Fibroblast of upper back skin (primary cell): ENCODE data around the gene KMT5B.
A peak's percentile ranks its signal among the peaks of the same experiment; 100 is the strongest.

Experiments
- DNase-seq: peaks from one replicate; pipeline ENCODE4 v3.0.0-alpha.2; 2013

The KMT5B gene

DNA sequence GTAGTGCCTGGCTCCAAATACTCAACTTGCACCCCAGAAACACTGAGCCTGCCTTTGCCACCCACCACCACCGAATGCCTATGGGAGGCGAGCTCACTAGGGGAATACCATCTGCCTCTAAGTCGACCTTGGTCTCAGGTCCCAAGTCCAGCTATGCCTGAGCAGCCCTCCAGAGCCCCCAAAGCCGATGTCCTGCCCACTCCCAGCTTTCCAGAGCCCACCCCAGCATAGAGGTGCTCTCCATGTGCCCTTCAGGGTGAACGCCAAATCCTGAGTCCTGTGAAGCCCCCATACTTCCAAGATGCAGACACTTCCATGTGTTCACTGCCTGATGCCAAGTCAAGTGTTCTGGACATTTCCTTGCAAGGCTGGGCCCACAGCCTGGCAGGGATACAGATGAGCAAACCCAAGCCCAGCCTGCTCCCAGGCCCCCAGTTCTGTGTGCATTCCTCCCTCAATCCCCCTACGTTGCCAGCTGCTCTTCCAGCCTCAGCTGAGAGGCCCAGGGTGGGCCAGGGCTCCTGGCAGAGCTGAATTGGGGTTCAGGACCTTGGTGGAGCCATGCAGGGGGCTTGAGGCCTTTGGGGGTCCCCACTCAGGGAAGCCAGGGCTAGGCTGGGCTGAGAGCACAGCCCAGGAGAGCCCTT, 2.6 kb upstream of the KMT5B start:
- no peak for DNase-seq

DNA sequence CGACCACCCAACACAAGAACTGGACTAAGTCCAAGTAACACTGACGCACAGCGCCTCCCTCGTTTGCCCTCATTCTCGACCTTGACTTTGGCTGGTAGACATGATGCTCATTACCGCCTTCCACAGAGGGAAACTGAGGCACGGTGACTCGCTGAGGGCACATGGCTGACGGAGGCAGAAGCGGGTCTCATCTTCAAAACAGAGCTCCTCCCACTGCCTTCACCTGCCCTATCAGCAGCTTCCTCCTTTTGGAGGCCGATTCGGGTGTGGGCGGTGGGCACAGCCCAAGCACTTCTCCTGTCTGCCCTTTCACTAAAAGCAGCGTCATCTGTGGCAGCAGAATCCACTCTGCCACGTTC, 2.0 kb upstream of the KMT5B start:
- no peak for DNase-seq

DNA sequence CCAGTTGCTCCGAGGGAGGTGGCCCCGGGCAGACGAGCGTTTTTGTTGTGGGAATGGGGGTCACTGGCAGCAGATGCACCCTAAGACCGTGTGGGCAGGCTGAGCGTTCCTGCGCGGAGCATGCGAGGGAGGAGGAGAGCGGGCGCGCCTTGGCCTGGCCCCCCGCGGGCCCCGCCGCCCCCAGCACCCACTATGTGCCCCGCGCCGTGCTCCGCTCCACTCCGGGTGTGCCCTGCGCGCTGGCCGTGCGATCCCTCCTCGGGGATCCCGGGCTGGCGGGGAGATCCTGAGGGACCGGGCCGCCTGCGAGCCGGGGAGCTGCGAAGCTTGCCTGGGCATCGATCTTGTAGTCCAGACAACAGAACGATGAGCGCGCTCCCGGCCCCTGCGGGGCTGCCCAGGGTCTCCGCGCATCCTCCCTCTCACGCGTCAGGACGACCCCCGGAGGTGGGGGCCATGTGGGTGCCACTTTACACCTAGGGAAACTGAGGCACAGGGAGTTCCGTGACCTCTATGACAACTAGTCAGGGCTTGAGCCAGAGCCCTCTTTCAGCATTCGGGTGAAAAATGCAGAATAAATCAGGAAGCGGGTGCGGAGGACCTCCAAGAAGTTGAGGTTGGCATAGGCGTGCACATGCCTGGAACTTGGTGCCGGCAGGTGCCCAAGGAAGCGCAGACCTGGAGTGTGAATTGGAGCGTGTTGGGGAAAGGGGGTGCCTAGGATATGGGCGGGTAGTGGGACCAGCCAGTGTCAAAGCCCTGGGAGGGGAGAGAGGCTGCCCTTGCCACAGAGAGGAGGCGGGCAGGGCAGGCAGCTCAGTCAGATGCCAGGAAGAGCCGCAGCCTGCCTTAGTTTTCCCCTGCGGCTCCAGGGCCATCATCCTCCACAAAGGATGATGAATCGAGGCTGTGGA, 1.3 kb upstream of the KMT5B start:
- no peak for DNase-seq

DNA sequence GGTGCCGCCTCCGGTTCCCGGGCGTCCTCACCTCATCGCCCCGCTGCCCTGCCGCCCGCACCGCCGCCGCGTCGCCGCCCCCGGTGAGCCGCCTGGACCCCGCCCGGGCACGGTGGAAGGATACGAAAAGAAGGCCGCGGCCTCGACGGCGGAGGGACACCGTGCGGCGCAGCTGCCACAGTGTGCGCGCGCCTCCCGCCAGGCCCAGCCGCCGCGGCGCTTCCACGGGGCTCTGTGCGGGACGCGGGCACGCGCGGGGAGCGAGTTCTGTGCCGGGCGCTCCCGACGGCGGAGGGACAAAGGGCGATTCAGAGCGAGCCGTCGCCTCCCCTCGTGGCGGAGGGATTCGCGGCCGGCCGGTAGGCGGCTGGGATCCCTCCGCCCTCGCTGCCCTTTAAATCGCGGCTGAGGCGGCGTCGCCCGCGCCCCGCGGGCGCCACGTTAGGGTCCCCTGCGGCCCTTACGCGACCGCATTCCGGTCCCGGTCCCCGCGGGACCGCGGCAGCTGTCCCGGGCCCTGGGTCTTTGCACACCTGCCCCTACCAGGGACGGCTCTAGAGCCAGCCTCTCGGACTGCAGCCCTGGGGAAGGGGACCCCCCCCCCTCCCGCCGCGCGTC, 568 bp upstream of the KMT5B start:
- peak; percentile 96 for DNase-seq

GRCh38 chr11:68212421-68213134, 518 bp downstream of the KMT5B start:
- peak; percentile 71 for DNase-seq

DNA sequence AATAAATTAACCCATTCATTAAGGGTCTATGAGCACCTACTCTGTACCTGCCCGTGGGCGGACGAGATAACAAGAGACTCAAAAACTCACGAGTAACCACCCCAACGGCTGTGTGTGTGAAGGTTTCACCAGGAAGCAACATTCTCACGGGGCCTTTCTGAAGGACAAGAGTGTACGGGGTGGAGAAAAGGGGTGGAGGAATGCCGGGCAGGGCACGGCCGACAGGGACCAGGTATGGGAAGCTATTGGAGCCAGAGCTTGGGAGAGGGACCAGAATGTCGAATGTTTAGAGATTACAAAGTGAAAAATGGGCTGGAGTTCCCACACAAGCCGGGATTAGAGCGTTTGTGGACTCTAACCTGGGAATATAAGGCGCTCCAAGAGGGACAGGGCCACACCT, 1.6 kb downstream of the KMT5B start:
- DNase-seq, result no peak

- DNase-seq, result peak; percentile 65
Observed at GRCh38 chr11:68206211-68206610, 6.9 kb downstream of the KMT5B start.

DNA sequence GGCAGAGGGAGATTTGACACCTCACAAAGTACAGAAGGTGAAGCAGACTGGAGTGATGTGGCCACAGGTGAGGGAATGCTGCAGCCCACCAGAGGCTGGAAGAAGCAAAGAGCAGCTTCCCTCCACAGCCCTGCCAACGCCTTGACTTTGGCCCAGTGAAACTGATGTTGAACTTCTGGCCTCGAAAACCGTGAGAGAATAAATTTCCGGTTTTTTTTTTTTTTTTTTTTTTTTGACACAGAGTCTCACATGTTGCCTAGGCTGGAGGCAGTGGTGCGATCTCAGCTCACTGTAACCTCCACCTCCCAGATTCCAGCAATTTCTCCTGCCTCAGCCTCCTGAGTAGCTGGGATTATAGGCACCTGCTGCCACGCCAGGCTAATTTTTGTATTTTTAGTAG, 8.7 kb downstream of the KMT5B start:
- DNase-seq, result no peak

GRCh38 chr11:68202165-68202564, 10.9 kb downstream of the KMT5B start:
- DNase-seq, result no peak

GRCh38 chr11:68201492-68201891, 11.6 kb downstream of the KMT5B start:
- DNase-seq, result no peak

DNA sequence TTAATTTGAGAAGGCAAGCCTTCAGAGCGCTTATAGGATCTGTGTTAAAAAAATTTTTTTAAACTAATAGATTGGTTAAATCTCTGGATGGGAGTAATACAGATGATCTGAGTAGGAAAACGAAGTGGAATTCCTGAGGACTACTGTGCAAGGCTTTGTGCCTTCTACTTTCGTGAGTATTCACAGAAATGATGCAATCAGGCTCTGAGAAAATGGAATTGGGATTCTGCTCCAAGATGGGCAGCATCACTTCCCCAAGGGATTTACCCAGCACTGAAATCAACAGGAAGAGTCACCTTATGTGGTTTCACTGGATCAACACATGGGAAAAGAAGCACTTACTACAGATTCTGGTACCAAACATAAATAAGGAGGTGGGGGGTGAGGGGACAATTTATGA, 12.5 kb downstream of the KMT5B start:
- DNase-seq, result peak; percentile 88

DNA sequence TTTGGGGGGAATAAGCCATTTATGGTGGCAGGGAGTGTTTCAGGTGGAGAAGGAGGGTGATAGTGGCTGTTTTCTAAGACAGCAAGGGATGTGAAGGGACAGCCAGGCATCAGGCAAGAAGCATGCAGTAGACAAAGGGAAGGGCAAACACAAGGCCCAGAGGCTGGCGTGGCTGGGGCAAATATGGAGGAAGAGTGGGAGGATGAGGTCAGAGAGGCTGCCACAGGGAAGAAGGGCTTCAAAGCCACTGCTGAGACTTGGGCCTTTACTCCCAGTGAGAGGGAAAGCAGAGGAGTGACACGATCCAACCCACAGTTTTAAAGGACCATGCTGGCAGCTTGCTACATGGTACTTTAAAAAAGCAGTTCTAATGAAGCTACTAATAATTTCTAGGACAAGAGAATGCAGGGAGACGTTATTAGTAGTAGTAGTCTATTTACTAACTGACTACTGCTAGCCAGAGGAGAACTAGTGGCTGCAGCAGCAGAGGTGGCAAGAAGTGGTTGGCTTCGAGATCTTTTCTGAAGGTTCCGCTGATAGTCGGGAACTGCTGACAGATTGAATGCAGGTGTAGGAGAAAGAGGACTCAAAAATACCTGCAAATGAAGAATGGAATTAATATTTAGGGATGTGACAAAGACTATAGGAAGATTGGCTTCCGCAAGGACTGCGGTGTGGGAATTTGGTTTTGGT, 13.7 kb downstream of the KMT5B start:
- no peak for DNase-seq

- DNase-seq, result no peak
Observed at GRCh38 chr11:68196219-68196618, 16.9 kb downstream of the KMT5B start.

DNA sequence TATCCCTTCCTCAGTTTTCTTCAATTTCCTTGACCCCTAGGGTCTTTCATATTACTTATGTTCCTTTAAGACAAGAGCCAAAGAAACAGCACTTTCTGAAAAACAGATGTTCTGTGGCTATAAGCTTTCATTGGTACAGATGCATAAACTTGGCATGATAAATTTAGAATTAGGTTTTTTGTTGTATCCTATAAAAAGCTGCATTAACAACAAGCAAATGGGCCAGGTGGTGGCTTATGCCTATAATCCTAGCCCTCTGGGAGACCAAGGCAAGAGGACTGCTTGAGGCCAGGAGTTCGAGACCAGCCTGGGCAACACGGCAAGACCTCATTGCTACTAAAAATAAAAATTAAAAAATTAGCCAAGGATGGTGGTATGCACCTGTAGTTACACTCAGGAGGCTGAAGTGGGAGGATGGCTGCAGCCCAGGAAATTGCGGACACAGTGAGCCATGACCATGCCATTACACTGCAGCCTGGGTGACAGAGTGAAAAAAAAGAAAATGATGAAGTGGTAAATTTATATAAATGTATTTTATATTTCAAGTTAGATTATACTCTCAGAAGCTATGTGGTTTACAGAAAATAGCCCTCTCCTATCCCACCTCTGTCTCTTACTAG, 18.3 kb downstream of the KMT5B start:
- no peak for DNase-seq

DNA sequence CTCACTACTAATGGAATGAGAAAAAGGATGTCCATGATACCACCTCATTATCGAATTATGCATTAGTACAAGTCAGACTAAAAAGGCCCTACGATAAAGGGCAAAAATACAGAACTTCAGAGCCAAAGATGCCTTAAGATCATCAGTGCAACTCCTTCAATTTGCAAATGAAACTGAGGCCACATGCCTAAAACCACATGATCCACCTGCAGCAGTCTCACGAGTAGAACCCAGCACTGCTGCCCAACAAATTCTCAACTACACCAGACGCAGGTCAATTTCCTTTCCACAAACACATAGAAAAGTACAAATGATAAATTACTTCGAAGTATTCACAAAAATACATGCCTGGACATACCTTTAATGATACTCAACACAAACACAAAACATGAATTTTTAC, 20.1 kb downstream of the KMT5B start:
- no peak for DNase-seq

DNA sequence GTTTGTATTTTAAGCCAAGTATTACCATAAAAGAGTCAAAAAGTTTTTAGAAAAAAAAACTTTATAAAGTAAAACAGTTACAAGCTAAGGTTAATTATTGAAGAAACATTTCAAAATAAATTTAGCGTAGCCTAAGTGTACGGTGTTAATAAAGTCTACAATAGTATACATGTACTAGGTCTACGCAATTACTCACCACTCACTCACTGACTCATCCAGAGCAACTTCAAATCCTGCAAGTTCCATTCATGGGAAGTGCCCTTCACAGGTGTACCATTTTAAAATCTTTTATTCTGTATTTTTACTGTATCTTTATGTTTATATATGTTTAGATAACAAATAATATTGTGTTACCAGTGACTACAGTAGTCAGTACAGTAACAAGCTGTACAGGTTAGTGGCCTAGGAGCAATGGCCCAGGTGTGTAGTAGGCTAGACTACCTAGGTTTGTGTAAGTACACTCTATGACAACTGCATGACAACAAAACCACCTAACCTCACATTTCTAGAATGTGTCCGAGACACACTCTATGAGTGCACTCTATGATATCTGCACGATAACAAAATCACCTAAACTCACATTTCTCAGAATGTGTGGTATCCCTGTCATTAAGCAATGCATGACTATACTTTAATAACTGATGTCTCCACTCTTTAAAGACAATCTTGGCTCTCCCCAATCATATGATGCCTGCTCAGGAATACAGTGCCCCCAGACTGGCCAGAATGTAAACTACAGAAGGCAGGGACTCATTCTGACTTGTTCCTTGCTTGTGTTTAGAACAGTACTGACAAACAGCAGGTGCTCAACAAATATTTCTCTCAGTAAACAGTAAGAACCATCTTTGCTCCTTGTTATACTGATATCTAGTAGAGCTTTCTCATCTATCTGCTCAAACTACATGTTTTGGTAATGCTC, 21.2 kb downstream of the KMT5B start:
- no peak for DNase-seq

DNA sequence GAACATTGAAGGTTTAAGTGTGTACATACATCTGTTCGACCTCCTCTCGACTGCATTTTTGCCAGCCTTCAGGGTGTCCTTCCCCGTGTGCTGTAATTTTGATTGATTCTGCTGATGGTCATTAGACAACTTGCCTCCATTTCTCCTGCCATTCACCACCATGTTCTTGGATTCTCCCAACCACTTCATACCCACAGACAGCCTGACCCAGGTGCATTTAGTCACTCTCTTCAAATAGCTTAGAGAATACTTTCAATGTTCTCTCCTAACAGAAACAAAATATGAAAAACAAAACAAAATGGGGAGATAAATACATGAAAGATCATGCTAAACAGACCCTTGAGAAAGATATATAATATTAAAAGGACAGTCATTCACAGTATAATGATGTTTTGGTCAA, 23.2 kb downstream of the KMT5B start:
- DNase-seq, result no peak

GRCh38 chr11:68189082-68189481, 24.0 kb downstream of the KMT5B start:
- DNase-seq, result no peak

GRCh38 chr11:68186061-68186460, 27.0 kb downstream of the KMT5B start:
- DNase-seq, result no peak

- DNase-seq, result peak; percentile 12
Observed at GRCh38 chr11:68181719-68182451, 31.2 kb downstream of the KMT5B start.
